Endothelial cell of hepatic sinusoid (primary cell): ENCODE data around the gene DNAI7.

ENCODE experiments used
- in situ Hi-C: cut with HindIII; loops from 2 replicates; pipeline ENCODE4 v1.10.0; 2017; ENCODE audit warnings: low sequenced_read_pairs

The DNAI7 gene, protein sequence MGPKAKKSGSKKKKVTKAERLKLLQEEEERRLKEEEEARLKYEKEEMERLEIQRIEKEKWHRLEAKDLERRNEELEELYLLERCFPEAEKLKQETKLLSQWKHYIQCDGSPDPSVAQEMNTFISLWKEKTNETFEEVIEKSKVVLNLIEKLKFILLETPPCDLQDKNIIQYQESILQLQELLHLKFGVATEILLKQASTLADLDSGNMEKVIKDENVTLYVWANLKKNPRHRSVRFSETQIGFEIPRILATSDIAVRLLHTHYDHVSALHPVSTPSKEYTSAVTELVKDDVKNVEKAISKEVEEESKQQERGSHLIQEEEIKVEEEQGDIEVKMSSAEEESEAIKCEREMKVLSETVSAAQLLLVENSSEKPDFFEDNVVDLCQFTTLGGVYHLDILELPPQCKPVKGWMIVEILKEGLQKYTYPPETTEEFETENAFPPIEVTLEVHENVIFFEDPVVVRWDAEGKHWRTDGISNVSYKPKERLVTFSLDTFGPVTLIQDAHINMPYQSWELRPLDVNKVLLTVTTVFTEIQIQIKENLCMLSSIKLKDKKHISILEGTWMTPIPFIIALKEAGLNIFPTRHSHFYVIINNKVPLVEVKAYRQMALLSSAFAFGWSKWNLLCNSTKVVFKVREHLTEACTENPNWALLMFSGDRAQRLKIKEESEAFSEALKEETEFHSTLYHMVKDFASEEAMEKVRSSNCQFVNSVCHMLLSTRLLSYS

DNA sequence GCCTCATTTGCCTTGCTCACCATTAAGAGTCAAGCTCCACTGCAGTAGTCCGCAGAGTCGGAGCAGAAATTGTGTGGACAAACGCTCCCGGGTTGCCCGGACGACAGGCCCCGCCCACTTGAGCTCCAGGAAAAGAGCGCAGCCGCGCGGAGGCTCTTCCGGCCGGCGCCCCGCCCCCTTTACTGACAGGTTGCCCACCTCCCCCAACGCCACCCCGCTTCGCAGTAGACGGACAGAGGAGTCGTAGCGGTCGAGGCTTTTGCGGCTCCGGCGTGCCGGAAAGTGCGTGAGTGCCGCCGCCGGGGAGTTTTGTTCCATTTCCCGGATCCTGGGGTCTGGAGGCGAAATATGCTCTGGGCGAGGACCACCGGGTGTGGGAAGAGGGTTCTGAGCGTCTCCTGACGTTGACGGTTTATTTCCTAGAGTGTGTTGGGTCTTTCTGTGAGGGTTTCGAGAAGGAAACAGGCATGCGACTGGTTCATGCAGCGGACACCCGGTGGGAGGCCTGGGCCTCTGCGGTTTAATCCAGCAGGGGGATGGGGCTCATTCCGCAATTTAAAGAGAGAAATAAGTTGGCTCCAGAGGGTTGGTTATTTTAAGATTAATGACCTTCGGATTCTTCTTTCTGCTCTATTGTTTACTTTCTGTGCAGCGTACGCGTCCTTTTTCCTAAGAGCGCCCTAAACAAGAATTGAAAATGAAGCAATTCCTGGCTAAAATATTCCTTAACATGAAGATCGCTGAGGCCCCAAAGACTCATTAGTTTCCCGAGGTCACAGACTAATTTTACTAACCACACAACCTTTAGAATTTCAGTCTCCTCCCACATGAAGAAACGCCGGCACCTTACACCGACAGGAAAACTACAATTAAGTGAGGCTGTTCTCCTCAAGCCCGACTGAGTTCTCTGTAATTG lies at the start of gene DNAI7, which contains the start of gene ETFRF1:
TSS of gene DNAI7 (minus strand) at position 105 of the 916 bp plus-strand sequence. CDS start at position 23, 82 bp downstream.
TSS of gene ETFRF1 (plus strand) at position 182 of the 916 bp plus-strand sequence. CDS start 8,720 bp downstream, outside the sequence.
- in situ Hi-C loops: no loop called here

DNA sequence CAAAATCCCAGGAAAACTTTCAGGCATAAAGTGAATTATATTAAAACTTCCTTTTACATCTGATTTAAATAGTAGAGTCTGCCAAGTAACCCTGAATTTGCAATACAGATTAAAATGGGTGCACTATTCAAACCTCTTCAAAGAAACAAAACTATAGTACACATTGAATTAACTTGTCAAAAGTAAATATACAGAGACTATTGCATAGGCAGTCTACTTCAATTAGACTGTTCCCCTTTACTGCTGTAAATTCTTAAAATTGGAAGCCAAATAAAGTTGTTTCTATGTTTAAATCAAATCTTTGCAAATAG lies 48.7 kb upstream of the DNAI7 start:
- in situ Hi-C loops: no loop called here

DNA sequence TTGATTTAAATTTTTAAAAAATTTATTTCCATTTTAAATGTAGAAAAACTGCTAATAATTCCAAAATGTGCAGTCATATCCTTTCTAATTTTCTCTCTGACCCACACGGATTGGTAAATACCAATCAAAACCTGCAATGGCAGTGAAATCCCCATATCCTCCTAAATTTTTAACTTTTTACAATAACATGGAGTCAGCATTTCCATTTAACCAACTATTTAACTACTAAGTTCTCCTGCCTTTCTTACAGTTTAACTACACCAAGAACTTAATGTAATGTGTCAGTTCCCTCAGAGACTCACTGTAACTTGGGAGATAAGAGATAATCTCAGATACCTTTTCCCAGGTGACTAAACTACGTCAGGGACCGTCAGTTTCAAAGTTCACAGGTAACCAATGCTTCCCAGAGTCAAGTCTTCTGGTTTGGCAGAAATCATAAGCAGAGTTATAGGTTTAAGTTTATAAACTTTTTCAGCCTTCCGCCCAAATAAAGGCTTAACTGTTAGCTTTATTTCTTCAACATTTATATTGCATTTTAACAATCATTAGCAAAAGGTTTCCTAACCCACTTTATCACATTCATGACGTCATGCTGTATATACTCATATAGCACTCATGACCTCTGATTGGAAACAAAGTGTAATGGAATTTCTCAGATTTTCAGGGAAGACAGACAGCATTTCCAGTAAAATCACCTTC lies 48.2 kb upstream of the DNAI7 start:
- in situ Hi-C loops: no loop called here

DNA sequence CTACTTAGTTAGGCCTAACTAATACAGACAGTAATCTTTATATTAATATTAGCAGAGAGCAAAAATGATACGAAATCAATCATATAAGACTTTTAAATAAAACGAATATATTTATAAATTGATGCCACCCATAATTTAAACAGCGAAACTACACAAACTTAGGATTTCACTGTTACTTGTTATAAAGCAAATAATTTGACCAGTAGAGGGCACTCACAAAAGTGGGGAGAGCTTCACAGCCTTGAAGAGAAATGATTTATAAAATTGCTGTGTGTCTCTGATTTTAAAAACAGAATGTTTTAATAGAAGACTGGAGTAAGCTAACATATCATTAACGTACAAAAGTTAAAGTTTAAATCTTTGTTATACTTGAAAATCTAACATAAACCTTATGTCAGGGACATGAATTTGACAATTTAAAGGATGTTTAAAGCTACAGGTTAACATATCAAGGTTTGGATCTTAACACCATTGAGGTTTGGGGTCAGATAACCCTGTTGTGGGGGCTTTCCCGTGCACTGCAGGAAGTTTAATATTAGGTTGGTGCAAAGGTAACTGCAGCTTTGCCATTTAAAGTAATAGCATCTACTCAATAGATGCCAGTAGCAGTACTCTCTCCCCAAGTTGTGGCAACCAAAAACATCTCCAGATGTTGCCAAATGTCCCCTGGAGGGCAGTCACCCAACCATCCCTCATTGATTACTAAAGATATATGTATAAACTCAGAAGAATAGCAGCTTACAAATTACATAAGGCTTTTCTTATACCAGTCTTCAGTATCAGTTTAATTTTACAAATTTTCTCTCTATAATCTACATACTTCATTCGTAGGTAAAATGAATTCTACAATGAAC lies 46.4 kb upstream of the DNAI7 start:
- in situ Hi-C loops: no loop called here

DNA sequence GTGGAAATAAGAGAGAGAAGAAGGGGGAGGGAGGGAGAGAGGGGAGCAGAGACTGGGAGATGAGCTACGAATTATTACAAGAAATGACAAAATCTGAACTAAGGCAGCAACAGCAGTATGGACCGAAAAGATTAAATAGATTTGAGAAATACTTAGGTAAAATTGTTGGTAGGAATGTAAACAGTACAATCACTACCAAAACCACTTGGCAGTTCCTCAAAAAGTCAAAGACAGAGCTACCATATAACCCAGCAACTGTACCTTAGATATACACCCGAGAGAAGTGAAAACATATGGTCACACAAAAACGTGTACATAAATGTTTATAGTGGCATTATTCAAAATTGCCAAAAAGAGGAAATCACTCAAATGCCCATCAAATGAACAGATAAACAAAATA lies 41.7 kb upstream of the DNAI7 start:
- in situ Hi-C loops: no loop called here

DNA sequence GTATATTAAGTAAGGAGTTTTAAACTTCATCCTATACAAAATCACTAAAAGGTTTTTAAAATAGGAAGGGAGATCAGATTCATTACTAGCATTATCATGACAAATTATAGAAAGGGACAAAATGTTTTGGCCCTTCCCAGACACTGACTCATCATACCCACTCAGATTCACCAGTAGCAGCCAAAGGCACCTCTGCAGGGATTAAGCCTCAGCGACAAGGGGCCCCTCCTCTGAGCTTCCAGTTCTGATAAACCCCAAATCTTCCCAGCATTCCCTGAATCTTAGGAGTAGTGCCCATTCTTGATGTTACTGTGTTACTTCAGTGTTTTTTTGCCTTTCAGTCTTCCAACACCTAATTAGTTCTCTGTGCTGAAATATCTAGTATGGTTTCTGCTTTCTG lies 41.2 kb upstream of the DNAI7 start:
- in situ Hi-C loops: no loop called here

DNA sequence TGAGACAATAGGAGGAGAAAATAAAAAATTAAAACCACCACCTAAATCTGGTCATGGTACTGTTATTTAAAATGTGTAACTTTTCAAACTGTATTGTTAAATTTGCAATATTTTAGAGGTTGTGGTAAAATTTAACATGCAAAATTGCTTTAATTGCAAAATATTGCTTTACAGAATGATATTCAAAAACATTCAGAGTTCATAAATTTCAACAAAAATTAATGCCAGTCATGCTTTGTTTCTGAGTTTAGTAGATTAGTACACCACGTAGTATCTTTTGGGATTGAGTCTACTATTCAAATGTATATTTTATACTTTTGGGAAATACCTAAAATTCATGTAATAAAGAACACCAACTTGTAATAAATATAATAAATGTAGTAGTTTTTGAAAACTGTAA lies 18.4 kb upstream of the DNAI7 start:
- in situ Hi-C loops: no loop called here

DNA sequence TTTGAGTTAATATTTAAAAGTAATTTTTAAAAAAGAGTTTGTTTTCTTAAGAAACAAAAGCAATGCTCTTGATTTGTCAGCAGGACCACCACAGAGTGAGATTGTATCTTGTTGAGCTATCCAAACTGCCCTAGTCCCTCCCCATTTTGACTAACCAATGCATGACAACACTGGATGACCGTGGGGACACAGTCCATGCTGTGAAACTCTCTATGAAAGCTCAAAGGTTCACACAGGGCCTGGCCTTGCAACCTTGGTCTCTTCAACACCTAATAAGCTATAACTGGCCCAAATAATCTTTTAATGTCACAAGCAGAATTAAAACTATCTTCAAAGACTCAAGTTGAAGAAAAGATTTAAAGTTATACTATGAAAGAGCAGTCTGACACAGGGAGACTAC lies 13.6 kb upstream of the DNAI7 start:
- in situ Hi-C loops: no loop called here

DNA sequence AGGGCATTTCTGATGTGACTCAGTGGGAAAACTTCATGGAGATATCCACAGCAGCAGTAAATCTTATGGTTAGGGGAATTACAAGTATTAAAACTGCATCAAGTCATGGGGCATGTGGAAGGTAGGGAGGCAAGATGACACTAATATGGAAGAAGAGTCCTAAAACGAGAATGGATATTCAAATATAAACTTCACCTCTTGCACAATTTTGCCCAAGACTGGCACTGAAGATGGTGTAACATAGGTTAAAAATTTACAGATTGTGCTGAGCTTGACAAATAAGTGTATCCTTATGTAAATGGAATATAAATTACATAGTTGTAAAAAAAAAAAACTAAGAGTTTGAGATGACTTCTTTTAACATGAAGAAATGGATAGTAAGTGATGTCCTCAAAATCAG lies 12.9 kb upstream of the DNAI7 start:
- in situ Hi-C loops: no loop called here

DNA sequence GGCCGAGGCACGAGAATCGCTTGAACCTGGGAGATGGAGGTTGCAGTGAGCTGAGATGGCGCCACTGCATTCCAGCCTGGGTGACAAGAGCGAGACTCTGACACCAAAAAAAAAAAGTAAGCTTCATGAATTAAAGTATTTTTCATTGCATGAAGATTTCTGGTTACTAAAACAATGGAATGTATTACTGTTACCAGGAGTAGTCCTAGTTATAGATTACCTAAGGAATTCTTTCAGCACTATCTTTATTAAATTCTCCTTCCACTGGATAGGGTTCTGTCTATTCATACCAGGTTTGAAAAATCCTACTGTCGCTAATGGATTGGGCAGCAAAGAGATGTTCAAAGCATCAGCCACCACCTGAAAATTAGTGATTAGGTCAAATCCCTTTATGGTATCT lies 12.5 kb upstream of the DNAI7 start:
- in situ Hi-C loops: no loop called here

DNA sequence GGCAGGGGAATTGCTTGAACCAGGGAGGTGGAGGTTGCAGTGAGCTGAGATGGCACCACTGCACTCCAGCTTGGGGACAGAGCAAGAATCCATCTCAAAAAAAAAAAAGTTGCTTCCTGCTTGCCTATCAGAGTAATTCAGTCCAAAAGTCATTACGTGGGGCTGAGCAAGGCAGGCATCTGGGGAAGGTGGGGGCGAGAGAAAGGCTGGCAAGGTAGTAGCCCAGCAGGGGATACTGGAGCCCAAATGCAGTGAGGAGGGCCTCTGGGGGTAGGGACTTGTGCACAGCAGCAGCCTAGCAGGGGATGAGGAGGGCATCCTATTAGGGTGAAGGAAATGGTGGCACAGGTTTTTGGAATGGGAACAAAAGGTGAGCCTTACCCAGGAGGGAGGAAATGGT lies 7.2 kb upstream of the DNAI7 start:
- in situ Hi-C loops: no loop called here

DNA sequence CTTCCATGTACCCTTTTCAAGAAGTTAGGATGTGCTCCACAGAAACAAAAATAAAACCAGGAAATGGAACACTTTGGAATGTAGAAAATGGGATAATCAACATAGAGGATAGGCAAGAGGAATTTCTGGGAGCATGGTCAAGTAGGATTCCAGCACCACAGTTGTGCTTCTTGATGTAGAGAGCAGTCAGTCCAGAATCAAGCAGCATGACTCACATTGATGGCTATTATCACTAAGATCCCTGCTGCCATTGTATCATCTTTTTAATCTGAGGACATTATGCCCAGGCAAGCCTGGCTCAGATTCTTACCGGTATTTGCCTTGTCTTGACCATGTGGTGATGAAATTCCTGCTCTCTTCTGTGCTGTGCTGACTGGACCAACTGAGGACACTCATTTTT lies 5.7 kb upstream of the DNAI7 start:
- in situ Hi-C loops: no loop called here

DNA sequence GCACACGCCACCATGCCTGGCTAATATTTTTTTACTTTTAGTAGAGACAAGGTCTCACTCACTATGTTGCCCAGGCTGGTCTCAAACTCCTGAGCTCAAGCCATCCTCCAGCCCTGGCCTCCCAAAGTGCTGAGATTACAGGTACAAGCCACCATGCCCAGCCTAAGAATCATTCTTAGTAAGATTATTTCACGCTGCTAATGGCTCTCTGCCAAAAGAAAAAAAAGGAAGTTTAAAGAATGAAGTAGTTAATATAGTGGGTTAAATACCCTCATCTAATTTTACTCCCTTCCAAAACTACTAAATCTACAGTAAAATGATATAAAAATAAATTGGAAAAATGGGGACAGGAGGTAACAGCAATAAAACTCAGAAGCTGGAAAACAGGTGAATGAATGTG lies 2.6 kb upstream of the DNAI7 start:
- in situ Hi-C loops: no loop called here

DNA sequence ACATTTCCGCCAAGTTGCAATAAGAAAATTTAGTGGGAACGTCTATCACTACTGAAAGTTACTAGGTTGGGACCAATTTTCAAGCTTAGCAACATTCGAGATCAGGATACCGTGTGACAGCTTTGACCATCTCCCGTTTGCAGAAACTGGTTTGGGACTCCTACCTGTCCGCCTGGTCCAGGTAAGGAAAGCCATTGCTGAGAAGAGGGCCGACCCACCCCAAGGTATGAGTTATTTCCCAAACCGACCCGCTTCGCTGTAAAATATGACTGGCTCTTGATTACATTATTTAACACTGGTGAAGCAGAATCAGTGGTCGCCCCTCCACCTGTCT lies 271 bp downstream of the DNAI7 start:
- in situ Hi-C loops: no loop called here

DNA sequence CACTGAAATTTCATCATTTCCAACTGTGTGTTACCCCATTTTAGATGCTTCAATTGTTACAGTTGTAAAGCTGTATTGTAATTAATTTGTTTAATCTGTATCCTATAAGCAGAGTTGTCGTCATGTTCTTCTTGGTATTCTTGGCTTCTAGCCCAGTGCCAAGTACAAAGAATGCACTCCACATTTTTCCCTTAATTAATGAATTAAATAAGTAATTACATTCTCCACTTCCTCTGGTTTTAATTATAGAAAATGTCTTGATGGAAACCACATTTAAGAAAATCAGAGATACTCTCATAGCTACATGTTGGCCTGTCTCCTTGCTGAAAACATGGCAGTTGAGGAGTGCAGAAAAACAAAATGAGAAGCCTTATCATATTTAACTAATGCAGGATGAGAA lies 746 bp downstream of the DNAI7 start:
- in situ Hi-C loops: no loop called here

DNA sequence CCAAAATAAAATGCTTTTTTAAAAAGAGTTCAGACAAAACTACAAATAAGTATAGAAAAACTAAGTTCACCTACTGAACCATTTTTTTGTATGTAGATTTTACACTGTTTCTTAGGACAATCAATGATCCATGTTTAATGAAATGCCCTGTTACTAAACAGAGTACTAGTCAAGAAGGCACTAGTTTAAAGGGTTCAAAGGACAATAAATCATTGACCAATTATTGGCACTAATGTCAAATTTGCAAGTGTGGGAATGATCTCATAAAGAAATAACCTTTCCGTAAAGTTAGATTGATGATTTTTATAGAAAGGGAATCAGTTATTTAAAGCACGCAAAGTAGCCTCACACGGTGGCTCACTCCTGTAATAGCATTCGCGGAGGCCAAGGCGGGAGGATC lies 4.2 kb downstream of the DNAI7 start:
- in situ Hi-C loops: no loop called here

DNA sequence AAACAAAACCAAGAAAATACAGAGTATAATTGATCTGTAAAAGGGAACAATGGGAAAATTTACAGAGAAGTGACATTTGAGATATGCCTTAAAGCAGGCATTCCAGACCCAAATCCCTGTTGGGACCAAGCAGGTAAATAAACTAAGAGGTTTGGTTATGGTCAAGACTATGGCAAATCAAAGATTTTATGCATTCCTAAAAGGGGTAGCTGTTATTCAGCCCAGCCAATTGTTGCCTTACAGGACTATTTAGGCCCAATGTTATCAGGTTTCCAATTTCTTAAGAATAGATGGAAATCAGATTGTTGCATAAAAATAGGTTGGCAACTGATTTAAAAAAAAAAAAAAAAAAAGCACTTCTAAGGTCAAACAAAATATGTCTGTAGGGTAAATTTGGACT lies 5.3 kb downstream of the DNAI7 start:
- in situ Hi-C loops: no loop called here

DNA sequence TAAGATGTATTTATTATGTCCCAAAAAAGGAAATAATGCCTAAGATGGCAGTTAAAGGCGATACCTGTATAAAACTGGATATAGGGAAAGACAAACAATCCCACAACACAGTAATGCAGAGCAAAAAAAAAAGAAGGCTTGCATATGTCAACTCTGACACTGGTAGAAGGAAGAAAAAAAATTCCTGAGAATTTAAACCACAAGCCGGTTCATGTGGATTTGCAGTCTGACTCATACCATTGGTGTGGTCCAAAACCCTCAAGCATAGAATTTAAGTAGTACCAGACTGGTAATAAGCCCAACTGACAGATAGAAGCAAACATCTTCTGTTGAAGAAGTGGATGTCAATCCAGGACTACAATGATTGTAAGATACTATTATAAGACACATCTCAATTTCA lies 7.2 kb downstream of the DNAI7 start:
- in situ Hi-C loops: no loop called here

DNA sequence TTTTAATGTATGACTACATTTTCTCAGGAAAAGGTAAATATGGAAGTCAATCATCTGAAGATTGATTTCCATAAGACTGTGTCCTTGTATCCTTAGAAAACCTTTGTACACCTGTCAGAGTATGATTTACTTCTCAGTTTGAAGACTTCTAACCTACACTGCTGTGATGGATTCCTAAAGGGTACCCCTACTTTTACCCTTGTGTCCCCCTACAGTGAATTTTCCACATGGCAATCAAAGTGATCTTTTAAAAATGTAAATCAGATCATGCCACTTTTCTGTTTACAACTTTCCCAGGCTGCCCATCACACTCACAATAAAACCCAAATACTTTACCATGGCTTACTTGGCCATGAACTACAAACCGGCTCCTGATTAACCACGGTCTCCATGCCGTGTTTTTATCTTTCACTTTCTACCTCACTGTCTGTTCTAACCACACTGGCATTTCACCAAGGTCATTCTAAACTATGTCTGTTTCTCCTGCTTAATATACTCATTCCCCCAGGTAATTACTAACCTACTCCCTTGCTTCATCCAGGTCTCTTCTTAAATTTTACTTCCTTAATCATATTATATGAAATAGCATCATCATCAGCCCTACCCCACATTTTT lies 8.1 kb downstream of the DNAI7 start:
- in situ Hi-C loops: no loop called here
